Fibroblast of skin of abdomen (primary cell): ENCODE results near the gene LAMA3.
"Not testable (repeated sequence)": the region's sequence is repeated elsewhere in the genome, so short reads cannot be mapped to it uniquely, and the experiment has no call there.

Experiments used
- DNase-seq: peaks from one replicate; pipeline ENCODE4 v3.0.0-alpha.2; 2013

LAMA3 gene

DNA sequence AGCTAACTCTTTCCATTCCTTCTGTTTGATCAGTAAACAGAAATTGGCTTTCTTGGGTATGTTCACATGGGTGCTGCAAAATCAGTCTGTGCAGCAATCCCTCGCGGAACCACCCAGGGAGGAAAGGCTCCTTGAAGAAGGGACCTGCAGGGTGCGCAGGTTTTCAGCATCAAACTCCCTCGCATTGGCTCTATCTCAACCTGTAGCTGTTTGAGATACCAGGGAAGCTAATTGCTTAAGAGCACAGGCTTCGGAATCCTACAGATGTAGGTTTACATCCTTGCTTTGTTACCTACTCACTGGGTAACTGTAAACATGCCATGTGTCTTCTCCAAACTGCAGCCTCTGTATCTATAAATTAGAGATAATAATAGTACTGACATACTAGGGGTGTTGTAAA is 43.2 kb downstream of the LAMA3 start:
- DNase-seq: no peak

DNA sequence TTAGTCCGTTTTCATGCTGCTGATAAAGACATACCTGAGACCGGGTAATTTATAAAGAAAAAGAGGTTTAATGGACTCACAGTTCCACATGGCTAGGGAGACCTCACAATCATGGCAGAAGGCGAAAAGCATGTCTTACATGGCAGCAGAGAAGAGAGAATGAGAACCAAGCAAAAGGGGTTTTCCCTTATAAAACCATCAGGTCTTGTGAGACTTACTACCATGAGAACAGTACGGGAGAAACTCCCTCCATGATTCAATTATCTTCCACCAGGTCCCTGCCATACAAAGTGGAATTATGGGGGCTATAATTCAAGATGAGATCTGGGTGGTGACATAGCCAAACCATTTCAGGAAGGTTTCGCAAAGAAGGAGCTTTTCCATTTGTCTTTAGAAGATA is 44.0 kb downstream of the LAMA3 start:
- DNase-seq: not testable (repeated sequence)

DNA sequence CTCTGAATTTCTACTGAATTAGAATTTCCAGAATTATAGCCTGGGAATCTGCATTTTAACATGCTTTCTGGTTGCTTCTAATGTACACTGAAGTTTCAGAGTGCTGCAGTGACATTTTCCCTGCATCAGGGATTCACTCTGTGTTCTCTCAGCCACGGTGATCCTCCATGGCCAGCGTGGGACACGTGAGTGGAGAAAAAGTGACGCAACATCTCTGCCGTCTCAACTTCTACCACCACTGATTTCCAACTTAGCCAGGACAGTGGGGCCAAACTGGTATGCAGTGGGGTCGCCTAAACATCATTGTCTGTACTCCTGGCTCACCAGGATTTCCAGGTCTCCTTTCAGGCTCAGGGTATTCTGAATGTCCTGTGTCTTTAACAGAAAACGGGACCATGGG is 44.6 kb downstream of the LAMA3 start:
- DNase-seq: no peak

DNA sequence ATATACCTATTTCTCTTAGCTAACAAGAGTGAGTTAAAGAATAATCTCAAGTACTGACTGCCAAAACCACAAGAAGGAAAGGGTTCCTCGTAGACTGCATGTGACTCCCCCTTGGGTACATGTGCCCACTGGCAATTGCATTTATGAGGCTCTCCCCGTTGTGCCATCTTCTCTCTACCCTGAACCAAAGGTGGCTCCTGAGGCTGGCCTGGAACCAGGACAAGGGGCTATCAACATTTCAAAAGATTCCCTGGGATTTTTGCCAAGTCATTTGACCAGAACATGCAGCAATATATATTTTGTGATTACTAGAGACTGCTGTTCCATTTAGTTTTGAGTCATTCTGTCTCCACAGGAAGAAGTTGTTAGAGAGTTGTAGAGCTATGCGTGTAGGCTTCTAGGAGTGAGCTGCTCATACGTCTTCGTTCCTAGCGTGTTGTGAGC is 45.8 kb downstream of the LAMA3 start:
- peak; percentile 13 for DNase-seq

DNA sequence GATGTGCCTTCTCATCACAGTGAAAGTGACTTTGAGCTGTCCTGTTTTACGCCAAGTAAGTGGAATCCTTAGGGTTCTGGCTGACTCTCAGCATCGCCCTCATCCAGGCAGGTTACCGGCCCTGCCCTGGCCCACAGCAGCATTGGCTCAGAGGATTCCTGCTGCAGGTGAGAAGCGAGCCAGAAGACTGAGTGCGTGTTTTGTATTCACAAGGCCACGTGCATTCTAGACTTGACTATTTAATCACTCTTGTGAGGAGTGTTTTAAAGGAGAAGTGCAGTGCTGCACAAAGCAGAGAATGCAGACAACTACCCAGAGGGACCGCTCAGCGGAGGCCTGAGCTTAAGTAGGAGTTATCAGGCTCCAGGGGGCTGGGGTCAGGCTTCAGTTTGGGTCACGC is 48.3 kb downstream of the LAMA3 start:
- DNase-seq: no peak

DNA sequence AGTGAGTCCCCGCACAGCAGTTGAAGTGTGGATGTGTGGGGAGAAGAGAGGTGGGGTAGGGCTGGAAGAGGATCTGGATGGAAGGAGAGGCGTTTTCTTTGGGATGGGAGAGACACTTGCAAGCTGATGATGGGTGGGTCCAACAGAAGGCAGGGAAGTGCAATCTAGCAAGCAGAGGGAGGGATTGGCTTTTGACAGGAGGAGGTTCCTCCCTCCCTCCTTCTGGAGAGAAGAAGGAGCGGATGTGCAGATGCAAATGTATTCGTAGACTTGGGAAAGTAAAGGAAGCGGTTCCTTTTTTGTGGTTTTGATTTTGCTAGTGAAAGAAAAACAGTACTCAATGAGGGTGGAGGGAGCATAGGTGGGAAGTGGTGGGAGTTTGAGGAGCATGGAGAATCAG is 48.9 kb downstream of the LAMA3 start:
- no peak for DNase-seq

DNA sequence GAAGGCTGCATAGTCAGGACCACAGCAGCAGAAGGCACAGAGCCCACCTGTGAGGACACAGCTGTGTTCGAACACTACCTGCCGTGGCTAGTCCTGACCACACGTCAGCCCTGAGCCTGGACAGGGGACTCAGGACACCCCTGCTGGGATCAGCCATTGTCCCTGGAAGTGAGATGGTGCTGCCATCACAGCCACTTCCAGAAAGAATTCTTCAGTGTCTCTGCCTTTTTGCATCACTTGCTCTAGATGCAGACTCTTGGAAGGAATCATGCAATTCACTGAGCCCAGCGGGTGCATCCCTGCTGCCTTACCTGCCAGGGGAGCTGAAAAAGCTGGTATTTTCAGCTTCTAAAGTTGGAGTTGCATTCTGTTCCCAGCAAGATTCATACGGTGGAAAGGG is 49.3 kb downstream of the LAMA3 start:
- no peak for DNase-seq

DNA sequence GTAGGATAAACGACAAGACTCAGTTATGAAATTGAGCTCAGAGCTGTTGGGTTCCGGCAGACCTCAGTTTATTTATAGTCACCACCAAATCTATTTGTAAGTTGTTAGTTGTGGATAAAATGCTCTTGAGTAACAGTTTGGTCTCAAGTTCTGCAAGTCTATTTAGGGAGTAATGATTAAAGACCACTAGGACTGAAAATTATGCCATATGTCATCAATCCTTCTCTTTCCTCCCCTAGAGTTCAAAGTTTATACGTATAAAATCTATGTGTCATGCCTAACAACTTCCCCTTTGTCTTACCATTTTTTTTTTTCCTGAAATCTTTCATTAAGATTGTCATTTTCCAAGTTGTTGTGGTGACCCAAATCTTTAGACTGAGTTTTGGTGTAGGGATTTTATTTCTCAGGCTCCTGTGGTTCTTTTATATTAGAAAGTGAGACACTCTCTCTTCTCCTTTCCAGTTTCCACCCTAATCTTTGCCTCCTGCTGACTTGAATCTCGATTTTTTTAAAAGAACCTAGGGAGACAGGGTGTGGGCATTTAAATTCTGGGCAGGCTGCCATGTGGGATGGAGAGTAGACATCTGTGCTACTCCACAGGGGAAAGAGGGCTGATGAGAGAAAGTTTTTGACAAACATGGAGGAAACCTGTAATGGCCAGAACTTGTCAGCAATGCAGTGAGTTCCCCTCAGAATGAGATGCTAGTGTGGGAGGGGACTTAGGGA is 51.0 kb downstream of the LAMA3 start:
- DNase-seq: peak; percentile 23

DNA sequence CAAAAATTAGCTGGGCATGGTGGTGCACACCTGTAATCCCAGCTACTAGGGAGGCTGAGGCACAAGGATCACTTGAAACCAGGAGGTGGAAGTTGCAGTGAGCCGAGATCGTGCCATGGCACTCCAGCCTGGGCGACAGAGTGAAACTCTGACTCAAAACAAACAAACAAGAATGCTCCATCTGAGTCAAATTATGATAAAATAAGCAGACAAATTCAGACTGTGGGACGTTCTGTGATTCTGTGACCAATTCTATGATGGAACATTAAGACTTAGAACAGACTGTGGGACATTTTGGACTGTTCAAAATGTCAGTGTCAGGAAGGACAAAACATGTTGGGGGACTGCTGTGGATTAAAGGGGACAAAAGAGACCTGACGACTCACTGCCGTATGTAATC is 52.7 kb downstream of the LAMA3 start:
- DNase-seq: not testable (repeated sequence)

DNA sequence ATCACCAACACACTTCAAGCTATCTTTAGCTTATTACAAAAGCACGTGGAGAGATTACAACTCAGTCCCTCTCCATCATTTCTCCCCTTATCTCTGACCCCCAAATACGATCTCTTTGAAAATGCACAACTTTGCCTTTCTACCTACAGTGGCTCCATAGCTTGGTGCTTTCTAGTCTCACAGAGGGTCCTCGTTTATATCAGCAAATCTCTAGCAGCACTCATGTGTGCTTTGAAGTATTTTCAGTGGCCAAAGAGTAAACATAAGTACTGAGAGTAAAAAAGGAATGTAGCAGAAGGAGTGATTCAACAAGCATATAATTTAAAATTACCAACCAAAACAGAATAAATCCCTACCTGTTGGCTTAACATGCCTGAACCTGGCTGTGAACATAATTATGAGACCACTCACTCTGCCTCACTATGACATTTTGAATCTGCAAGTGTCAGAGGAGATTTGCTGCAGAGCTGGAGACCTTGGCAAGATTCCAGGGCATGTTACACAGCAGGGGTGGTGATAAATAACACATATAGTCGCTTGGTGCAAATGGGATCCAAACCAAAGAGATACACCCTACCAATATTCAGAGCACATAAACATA is 54.6 kb downstream of the LAMA3 start:
- DNase-seq: no peak

DNA sequence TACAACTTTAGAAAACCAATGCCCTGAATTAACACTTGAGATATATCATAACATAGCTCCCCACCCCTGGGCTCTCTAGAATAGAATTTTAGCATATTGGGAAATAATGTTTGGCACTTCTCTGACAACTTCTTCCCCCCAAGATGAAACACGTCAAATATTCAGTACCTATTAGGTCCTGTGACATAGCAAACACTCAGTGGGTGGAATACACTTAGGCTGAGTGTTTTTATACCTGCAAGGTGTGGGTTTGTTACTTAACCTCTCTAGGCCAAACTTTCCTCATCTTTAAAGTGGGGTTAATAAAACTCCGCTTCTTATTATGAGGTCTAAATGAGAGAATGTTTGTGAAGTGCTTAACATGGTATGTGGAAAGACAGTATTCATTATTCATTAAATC is 56.1 kb downstream of the LAMA3 start:
- no peak for DNase-seq

DNA sequence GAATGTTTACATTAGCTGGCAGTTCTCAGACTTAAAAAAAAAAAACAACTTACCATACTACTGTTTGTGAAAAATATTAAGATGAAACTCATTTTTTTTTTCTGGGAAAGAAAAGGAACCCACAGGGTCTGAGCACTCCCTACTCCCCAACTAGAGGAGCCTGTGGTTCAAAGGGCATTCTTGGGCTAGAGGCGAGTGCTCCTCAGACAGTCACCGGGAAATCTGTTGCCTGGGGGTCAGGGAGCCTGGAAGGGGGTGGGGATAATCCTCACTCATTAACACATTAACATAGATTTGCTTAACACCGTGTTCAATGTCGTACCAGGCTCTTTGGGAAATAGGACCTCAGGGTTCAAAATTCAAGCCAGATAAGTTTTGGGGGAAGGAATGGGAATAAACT is 57.6 kb downstream of the LAMA3 start:
- no peak for DNase-seq

DNA sequence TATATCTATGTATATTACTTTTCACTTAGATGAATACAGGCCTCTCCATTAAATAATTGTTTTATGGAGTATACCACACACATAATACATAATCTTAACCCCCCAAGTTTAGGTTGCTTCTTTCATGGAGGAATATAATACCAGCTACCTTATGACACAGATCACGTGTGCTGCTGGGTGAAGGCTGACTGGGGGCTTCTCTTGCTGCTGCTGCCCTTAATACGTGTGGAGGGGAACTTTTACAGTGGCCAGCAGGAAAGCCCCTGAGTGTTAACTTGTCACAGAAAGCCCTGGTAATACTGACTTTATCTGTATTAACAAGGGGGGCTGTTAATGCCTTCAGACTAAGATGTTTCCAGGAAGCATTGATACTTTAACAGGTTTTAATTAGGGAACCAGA is 63.1 kb downstream of the LAMA3 start:
- no peak for DNase-seq

DNA sequence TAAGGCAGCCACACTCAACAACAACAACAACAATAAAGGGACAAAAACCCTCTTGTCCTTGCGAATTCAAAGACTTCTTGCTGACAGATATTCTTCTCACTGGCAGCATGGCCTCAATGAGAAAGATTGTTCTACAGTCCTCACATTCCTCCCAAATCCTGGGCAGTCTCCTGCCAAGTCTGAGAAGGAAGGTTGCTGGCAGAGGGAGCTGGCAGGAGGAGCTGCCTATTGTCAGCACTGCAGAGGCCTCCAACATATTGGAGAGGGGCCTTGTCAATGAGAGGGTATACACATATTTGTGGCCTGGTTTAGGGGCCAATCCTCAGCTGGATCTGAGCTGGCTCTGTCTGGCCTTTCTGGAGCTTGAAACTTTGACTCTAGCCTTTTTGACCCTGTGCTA is 63.5 kb downstream of the LAMA3 start:
- DNase-seq: no peak

DNA sequence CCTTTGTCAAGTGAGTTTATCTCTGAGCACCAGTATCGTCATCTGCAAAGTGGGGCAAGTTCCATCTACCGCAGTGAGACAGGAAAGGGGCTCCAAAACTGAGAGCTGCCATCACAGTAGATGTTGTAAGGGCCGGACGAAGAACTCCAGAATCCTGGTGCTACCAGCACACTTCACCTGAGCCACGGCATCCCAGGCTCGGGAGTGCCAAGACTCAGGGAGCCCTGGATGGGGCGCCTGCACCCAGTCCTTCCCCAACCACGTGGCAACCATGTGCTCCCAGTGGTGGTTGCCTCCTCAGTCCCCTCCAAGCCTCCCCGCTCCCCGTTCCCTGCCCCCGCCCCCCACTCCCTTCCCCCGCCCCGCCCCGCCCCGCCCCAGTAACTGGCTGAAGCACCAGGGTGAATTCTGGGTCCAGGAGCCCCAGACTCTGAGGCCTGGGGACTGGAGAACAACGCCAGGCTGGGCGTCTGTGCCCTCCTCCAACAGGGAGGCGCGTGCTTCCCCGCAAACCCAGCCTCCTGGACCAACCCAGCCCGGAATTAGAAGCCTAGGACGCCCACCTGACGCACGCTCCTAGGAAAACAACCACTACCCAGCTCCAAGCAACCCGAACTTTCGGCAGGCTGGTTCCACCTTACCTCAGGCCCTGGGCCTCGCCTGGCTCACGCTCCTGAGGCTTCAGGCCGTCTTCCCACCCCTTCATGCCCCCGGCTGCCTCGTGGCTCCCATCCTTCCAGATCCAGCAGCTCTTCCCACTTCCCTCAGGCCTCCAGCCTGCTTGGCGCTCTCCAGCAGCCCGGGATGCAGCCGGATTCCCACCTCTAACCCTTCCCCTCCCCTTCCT is 67.6 kb downstream of the LAMA3 start:
- no peak for DNase-seq

DNA sequence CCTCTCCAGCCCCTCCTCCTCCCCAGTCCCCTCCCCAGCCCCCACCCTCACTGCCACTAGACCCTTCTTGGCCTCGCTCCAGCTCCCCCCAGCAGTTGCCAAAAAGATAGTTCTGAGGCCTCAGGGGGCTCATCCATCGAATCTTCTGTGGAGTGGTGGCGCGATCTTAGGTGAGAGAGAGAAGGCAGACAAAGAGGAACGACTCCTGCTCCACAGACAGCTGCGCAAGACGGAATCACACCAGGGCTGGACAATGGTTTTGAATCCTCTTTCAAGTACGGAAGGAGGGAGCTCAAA is 68.1 kb downstream of the LAMA3 start:
- DNase-seq: no peak

DNA sequence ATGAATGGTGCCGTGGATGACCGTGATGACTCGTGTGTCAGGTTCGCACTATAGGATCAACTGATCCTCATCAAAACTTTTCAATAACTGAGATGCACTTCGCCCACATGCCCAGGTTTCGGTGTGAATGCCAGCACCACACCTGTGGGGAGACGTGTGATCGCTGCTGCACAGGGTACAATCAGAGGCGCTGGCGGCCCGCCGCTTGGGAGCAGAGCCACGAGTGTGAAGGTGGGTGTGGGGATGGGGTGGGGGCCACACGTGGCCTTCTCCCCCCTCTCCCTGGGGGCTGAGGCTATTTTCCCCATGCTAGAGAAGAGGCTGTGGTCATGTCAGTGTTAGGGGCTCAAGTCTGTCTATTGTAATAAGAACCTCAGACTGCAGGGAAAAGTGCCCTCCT is 69.0 kb downstream of the LAMA3 start:
- no peak for DNase-seq

DNA sequence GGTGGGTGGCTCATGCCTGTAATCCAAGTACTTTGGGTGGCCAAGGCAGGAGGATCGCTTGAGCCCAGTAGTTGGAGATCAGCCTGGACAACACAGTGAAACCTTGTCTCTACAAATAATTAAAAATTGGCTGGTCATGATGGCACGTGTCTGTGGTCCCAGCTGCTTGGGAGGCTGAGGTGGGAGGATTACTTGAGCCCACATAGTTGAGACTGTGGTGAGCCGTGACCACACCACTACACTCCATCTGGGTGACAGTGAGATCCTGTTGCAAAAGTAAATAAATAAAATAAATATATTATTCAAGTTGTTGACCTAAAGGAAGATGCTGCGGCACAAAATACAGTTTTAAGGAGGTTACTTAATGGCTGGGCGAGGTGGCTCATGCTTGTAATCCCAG is 72.7 kb downstream of the LAMA3 start:
- no peak for DNase-seq

DNA sequence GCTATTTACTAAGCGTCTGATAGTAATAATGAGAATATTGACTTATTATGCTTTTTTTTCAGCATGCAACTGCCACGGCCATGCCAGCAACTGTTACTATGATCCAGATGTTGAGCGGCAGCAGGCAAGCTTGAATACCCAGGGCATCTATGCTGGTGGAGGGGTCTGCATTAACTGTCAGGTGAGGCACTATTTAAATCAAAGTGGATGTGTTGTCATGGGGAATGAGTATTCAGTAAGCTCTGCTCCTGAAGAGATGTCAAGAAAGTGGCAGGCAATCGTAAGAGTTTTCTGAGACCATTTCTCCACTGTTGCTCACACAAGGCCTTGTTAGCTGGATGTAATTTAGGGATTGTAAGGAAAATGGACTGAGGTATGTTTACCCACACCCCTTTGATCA is 74.1 kb downstream of the LAMA3 start:
- no peak for DNase-seq

DNA sequence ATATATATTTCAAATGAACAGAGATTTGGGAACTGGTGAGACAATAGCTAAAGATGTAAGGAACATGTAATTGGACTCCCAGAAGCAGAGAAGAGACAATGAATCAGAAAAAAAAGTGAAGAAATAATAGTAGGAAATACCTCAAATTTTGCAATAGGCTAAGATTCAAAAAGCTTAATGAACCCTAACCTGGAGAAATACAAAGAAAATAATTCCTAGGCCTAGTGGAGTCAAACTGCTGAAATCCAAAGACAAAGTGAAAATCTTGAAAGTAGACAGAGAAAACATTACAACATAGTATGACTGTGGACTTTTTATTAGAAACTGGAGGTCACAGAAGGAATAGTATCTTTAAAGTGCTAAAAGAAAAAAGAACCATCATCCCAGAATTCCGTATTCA is 76.7 kb downstream of the LAMA3 start:
- DNase-seq: no peak

DNA sequence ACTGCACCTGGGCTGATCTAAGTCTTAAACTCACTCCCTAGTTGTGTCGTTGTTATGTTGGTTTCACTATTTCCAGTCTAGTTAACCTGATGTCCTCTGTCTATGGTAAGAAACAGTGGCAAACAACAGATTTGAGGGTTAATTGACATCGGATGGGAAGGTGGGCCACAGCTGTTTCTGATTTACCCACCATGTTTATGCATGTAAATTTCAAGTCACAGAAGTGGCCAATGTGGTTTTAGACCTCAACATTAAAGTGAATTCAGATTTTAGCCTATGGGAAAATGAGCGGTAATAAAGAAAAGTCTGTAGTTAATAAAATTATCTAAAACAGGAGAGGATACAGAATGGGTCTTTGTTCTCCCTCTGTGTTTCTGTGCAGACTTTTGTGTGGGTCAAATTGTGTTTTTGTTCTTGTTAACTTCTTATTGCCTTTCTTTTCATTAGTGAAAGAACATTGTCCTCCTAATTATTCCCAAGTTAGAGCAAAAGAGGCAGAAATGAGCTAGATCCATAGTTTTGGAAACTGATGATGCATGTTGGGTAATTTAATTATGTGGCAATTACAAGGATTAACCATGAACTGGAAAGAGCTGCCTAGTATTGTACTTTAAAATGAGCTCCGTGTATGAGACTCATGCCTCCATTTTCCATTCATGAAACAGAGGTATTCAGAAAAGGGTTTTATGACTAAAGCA is 83.2 kb downstream of the LAMA3 start:
- DNase-seq: no peak

DNA sequence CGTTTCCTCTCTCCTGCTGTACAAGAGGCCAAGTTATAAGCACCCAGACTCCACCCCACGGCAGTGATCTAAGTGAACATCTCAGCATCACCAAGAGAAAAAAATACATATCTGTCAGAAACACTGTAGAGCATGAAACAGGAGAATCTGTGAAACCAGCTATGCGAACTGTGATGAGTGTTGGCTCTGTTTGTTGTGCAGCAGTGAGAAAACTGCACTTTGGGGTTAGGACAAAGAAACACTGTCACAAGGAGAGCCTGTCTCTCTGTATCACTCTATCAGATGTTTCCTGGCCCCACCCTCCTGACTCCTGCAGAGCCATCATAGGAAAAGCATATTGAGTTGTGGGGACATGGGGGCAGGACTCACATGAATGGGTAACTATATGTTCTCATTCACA is 87.1 kb downstream of the LAMA3 start:
- DNase-seq: no peak

DNA sequence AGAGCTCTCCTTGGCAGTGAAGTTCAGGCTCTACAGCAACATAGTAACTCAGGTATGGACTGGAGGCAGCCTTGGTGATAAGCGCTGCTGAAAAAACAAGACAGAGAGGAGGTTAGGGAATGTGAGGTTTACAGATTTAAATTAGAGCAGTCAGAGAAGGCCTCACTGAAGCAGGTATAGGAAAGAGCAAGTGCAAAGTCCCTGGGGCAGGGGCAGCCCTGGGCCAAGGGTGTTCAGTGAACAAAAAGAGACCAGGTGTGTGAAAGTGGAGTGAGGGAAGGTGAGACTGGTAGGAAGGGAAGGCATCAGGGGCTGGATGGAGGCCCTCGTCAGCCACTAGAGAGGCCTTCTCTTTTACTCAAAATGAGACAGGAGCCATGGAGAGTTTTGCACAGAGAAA is 89.6 kb downstream of the LAMA3 start:
- DNase-seq: no peak
